GM18907 (cell line): ENCODE results near the gene NUDT5.
"Not testable (repeated sequence)": the region's sequence is repeated elsewhere in the genome, so short reads cannot be mapped to it uniquely, and the experiment has no call there.

ENCODE experiments used
- ATAC-seq: cut with Tn5 transposase; IDR thresholded peaks from one replicate; pipeline ENCODE4 v1.9.1; 2021; ENCODE audit warnings: mild to moderate bottlenecking, moderate library complexity; ENCODE audit not compliant: unreplicated experiment

The NUDT5 gene

DNA sequence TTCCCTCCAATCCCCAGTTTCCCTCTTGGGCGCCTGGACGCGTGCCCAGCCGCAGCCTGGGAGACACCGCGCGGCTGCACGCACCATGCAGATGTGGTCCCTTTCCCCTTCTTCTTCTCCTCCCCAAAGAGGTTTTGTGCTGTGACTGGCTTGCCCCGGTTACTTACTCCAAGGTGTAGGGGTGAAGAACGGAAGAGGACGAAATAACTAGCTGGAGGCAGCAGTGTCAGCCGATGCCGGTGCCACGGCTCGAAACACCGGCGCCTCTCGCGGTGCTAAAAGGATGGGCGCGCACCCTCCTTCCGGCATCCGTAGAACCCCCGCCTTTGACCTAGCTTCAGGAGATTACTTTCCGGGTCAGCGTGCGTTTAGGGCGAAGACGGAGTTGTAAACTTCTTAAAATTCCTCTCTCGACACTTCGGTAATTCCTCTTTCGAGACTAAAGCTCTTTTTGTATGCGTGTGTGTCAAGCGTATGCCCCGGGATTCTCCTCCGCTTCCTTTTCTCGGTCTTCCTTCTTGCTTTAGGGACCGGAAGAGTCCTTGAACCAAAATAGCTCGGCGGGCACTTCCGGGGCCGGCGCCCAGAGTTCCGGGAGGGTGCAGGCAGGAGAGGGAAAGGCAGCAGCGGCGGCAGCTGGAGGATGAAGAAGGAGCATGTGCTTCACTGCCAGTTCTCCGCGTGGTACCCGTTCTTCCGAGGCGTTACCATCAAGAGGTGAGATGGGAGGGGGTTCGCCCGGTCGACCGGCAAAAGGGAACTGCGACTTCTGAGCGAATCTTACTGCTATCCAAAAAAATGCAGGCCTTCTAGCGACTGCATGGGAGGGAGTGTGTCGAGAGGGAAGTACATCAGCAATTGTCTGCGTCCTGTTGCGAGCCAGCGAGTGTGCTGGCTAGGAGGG is at the start of gene NUDT5, which contains the start of gene CDC123:
NUDT5 (minus strand) TSS at position 289 of the 904 bp plus-strand sequence. CDS start 9,600 bp downstream, outside the sequence.
CDC123 (plus strand) TSS at position 586 of the 904 bp plus-strand sequence; CDS start at position 644, 58 bp downstream.
- ATAC-seq, result peak; percentile 91

DNA sequence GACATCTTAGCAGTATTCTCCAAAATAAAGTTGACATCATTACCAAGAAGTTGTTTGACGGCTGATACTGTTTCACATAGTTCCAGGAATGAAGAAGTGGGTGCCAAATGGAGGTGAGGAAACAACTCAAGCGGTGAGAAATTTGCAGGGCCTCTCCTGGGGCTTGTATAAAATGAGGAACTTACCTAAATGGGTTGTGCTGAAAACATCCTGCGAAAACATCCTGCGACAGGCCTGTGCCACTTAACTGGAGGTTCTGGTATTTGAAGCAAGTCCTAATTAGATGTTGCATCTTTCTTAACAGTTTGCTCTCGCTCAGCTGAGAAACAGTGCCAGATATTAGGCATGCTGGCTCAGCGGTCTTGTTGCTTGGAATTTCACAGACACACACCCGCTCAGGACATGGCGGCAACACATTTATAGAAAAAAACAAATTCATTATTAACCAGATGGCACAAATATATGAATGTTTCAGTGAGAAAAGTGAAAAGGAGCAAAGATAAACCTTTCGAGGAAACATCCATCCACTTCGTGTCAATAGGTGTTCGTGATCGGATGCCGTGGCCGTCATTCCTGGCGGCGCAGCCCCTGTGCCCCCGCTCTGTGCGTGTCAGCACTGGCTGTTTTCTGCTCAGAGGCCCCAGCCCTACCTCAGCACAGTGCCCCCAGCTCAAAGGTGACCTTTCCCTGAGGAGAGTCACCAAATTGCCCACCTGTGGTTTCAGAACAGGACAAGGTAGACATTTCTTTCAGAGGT is 48.4 kb upstream of the NUDT5 start:
- no peak for ATAC-seq

DNA sequence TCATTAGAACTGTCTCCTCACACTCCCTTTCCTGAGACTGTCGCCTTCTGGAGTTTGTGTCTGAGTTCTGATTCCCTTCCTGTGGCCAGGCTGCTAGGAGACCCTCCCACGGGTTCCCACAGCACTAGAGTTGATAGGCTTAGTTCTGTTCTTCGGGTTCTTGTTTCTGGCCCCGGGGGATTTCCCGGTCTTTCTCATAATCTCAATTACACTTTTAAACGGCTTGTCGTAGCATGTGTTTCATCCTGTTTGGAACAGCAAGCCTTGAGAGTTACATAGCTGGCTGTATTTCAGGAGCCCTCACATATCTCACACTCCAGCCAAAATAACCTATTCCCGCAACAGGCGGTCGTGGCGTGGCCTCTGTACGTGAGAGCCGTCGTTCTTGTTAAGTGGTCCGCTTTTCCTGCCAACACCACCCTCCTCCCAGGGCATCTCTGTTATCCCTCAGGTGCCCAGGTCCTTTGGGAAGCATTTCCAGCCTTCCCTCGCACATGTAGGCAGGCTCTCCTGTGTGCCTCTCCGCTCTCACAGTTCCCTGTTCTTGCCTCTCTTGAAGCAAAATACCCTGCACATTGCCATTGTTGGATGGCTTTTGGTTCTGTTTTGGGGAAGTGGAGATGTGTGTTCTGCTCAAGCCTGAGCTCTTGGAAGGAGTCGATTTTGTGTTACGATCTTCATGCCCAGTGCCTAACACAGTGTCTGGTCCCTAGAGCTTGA is 46.3 kb upstream of the NUDT5 start:
- no peak for ATAC-seq

DNA sequence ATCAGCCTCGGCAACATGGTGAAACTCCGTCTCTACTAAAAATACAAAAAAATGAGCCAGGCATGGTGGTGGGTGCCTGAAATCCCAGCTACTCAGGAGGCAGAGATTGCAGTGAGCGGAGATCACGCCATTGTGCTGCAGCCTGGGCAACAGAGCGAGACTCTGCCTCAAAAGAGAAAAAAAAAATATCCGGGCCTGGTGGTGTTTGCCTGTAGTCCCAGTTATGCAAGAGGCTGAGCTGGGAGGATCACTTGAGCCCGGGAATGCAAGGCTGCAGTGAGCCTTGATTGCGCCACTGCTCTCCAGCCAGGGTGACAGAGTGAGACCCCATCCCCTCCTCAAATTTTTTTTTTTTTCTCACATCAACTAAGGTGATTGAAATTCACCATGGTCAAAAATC is 43.1 kb upstream of the NUDT5 start:
- ATAC-seq, result no peak

DNA sequence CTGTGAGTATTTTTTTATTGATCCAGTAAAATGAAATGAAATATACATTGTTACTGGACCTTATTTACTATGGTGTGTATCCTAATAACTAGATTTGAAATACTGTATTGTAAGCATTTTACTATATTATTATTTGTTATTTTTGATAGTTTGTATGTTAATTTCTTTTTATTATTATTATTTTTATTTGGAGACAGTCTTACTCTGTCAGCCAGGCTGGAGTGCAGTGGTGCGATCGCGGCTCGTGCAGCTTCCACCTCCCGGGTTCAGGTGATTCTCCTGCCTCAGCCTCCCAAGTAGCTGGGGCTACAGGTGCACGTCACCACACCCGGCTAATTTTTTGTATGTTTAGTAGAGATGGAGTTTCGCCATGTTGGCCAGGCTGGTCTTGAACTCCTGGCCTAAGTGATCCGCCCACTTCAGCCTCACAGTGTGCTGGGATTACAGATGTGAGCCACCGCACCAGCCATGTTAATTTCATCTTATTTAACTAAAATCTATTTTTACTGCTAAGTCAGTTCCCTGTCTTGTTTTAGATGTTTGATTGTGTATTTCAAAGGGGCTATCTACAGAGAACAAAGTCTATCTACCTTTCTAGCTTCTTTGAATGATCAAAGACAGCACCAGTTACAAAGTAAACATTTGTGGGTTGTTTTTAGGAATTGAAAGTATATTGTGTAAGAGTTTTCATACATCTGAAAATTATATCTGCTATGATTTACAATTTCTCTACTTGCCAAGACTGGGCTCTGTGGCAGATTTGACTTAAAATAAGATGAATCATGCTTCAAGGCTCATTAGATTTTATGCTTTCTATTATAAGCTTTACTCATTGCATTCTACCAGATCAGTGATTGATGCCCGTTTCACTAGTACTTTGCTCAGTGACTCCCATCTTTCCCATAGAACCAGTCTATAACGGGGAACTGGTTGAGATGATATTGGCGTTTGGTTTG is 41.9 kb upstream of the NUDT5 start:
- no peak for ATAC-seq

DNA sequence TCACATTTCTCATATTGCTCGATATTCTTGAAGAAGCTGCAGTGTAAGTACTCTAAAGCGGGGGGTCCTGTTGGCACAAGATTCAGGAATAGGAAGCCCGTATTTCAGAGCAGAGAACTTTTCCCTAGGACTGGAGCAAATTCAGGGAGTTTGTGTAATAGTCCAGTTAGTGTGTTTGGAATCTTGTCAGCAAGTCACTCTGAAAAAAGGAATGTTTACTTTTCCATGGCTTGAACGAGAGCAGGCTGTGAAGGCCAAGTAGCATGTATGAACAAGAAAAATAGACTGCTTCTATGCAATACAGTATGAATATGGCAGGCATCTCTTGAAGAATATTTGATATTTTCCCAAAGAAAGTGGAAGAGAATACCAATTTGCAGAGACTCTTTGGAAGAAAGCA is 40.1 kb upstream of the NUDT5 start:
- no peak for ATAC-seq

DNA sequence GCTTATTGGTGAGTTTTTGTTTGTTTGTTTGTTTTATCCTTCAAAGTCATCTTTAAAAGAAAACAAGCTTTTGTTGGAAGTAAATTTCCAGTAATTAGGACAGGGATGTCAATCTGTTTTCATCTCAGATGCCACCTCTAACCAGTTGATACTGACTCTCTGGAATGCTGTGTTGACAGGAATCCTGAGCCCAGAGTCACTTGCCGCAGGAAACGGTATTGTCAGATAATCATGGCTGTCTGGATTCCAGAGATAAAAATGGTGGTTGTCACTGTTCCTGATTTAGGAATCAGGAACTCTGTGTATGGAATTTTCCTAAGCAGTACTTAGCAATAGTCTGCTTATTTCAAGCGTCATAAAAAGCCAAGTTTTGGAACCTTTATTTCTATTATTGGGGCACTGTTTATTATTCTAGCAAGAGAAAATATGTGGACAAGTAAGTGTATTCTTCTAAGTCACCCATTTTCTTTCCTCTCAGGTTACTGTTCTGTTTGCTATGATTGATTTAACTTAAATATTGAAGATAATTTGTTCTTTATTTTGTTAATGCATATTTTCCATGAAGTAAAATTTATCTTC is 39.5 kb upstream of the NUDT5 start:
- no peak for ATAC-seq

DNA sequence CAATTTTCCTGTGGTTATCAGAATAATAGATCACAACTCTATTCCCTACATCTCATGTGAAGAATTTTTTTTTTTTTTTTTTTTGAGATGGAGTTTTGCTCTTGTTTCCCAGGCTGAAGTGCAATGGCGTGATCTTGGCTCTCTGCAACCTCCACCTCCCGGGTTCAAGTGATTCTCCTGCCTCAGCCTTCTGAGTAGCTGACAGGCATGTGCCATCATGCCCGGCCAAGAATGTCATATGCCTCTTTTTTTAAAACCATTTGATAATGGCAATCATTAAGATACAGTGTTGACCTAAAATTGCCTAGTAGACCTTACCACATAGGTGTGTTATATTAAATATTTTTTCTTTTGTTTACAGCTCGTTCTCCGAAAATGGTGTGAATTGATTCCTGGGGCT is 39.0 kb upstream of the NUDT5 start:
- not testable (repeated sequence) for ATAC-seq

DNA sequence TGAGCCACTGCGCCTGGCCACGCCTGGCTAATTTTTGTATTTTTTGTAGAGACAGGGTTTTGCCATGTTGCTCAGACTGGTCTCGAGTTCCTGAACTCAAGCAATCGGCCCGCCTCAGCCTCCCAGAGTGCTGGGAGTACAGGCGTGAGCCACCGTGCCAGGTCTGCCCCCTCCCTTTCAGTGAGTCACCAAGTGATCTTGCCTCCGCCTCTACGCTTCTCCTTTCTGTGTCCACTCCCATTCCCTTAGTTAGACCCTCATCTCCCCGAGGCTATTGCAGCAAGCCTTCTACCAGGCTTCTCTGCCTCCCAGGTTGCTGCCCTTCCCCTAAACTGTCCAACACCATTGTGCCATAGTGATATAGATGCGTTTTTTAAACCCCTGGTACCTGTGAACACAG is 33.2 kb upstream of the NUDT5 start:
- no peak for ATAC-seq

DNA sequence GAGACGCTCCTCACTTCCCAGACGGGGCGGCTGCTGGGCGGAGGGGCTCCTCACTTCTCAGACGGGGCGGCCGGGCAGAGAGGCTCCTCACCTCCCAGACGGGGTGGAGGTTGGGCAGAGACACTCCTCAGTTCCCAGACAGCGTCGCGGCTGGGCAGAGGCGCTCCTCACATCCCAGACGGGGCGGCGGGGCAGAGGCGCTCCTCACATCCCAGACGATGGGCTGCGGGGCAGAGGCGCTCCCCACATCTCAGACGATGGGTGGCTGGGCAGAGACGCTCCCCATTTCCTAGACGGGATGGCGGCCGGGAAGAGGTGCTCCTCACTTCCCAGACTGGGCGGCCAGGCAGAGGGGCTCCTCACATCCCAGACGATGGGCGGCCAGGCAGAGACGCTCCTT is 30.7 kb upstream of the NUDT5 start:
- ATAC-seq, result not testable (repeated sequence)

DNA sequence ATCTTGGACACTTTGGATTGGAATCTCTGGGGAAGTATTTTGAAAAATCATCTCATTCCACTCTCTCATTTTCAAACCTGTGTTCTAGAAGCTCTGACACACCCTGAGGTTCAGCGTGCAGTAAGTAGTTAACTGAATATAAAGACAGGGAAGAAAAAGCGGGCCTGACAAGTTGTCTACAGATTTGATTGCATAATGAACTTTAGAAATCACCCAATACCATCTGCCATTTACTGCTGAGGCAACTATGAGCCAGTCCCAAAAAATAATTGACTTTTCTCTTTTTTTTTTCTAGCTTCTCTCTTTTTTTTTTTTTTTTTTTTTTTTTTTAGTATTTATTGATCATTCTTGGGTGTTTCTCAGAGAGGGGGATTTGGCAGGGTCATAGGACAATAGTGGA is 29.8 kb upstream of the NUDT5 start:
- ATAC-seq, result no peak

DNA sequence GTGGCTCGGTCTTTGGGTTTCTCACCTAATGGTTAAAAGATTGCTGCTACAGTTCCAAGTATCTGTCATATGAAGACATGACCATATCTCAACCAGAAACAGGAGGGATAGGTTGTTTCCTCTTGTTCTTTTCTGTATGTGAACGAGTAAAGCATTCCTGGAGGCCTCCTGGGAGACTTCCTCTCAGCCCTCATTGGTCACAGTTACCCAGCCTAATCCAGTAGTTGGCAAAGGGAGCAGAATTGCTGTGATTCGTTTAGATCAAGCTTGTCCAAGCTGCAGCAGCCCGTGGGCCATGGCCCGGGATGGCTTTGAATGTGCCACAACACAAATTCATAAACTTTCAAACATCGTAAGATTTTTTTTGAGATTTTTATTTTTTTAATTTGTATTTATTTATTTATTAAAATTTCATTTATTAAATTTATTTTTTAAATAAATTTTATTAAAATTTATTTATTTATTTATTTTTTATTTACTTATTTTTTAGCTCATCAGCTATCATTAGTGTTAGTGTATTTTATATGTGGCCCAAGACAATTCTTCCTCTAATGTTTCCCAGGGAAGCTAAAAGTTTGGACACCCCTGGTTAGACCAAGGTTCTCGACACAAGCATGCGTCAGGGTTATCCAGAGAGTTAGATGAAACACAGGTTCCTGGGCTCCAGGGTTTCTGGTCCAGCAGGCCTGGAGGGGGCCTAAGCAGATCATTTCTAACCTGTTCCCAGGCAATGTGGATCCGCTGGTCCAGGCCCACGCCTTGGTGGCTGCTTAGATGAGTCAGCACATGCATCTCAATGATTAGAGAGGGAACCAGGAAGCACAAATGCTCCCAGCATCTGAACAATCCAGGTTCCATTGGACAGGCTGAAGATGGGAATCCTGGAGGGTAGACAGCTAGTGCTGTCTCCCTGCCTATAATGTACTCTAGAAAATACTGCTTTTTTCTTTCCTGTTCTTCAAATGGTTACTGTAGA is 25.9 kb upstream of the NUDT5 start:
- no peak for ATAC-seq

DNA sequence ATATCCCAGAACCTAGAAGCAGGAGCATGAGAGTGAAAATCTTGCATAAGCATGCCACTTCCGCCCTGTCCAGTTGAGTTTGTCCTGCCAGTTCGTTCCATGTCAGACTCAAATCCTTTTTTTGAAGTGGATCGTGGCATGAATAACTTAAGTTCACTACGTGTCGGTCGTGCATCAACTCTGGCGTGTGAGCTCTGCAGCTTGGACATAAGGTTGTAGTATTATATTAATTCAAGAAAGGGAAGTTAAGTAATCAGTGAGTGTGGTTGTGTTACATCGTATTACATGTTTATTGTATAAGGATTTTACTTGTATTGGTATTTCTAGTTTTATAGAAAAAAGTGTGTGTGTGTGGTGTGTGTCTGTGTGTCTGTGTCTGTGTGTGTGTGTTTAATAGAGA is 23.3 kb upstream of the NUDT5 start:
- no peak for ATAC-seq

DNA sequence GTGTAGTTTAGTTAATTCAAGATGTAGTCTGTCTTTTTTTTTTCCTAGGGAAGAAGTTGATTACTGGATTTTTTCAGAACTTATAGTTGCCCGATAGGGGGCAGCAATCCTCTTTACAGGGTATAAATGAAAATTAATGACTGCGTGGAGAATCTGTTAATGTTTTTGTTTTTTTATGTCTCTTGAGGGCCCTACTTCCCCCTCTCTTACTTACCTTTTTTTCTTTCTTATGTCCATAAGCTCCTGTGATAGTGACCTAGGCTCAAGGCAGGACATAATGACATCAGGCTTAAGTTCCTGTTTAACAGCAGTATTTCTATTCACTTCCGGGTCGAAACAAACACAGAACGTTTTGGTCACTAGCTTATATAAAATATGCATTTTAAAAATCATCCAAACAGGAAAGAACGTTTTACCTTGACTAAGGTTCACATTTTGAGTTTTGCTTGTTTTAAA is 19.1 kb upstream of the NUDT5 start:
- ATAC-seq, result no peak

DNA sequence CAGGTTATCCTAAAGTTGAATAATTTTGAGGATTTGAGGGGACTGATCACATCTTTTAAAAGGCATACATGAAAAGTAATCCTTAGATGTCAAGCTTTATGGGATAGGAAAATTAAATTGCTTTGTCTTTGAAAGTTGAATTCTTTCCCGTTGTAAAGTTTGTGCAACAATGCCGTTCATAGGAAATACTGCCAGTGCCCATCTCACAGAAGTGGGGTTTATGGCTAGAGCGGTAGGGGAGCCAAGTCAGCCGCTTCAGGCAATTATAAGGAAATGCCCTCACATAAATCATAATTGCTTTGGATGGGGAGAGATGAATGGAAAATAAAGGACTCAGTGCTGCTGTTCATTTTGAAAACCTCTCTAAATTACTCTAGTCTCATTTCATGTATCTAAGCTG is 18.4 kb upstream of the NUDT5 start:
- no peak for ATAC-seq

DNA sequence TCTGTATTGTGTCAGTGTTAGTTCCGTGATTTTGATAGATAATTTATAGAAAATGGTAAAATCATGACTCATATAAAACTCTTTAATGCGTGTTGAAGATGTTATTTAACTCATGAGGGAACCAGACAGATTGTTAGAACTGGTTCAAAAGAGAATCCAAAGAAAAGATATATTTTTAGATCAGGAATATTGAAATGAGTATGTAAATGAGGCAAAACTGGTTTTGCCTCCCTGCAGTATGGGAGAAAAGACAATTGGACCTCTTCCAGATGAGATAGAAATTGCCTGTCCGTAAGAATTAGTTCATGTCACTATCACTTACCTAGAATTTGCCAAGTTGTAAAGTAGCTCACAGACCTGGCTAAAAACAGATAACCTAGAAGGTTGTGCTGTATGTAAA is 17.9 kb upstream of the NUDT5 start:
- ATAC-seq, result no peak

DNA sequence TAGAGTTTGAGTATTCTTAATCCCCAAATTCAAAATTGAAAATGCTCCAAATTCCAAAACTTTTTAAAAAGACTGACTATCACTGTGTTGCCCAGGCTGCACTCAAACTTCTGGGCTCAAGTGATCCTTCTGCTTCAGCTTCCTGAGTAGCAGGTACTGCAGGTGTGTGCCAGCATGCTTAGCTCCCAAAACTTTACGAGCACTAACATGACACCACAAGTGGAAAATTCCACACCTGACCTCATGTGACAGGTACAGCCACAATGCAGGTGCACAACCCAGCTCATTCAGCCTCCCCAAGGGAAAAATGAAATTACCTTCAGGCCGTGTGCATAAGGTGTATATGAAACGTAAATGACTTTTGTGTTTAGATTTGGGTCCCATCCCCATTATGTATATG is 16.8 kb upstream of the NUDT5 start:
- no peak for ATAC-seq

DNA sequence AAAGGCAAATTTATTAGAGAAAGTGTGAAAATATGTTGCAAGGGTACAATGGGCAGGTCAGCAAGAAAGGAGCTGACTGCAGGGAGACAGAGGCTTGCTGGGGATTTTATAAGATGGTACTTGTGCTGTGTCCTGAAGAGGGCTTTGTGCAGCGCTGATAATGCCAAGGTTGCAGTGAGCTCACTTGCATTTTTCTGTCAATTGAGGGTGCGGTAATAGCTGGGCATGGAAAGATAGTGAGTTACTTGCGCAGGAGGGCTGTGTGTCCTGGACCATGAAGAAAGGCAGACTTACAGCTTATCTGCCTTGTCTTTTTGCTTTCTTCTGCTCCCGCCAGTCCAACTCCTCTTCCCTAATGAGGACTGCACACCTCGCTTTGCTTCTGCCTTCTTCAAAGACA is 12.8 kb upstream of the NUDT5 start:
- ATAC-seq, result no peak

DNA sequence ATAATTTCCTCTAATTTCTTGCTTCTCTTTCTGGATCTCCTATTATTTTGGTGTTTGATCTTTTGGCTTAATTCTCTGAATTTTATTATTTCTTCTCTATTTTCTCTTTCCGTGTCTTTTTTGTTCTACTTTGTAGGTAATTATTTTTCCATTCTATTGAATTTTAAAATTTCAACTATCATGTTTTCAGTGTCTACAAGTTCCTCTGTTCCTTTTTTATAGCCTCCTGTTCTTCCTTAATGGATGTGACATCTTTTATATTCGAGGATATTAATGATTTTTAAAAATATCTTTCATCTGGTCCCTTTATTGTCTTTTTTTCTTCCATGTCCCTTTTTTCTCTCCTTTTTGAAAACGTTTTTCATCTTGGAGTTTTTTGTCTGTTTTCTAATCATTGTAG is 11.4 kb upstream of the NUDT5 start:
- no peak for ATAC-seq
